Measurements from ENCODE around the gene ARMC7.

GRCh38 chr17:75078284-75079022 lies 31.3 kb upstream of the ARMC7 start:
- no peak for TF ChIP-seq POLR2A (IDR thresholded peaks at IDR 0.05)
- TF ChIP-seq CTCF (IDR thresholded peaks at IDR 0.05), result no peak

Data from heart left ventricle (tissue), 13 donors.